GM12872 (cell line): Measurements from ENCODE around the gene TREH.

Source experiments
- CTCF ChIP-seq: IDR thresholded peaks from 3 replicates; pipeline ENCODE4 v1.5.1; 2011; ENCODE audit warnings: low read depth, mild to moderate bottlenecking, low read length, moderate library complexity; ENCODE audit not compliant: insufficient read depth

TREH gene

GRCh38 chr11:118639899-118640298, 39.6 kb downstream of the TREH start:
- no peak for TF ChIP-seq CTCF

GRCh38 chr11:118638726-118639125, 40.7 kb downstream of the TREH start:
- TF ChIP-seq CTCF = no peak

GRCh38 chr11:118636569-118637290, 42.7 kb downstream of the TREH start:
- TF ChIP-seq CTCF = no peak

GRCh38 chr11:118635642-118636041, 43.8 kb downstream of the TREH start:
- no peak for TF ChIP-seq CTCF

- TF ChIP-seq CTCF = no peak
Observed at GRCh38 chr11:118635237-118635591, 44.2 kb downstream of the TREH start.

- TF ChIP-seq CTCF = no peak
Observed at GRCh38 chr11:118634431-118635236, 44.8 kb downstream of the TREH start.

- TF ChIP-seq CTCF = no peak
Observed at GRCh38 chr11:118633979-118634378, 45.5 kb downstream of the TREH start.
